Epithelial cell of esophagus (primary cell): ENCODE measurements around the gene RBM14.
A peak's percentile ranks its signal among the peaks of the same experiment; 100 is the strongest.

Source experiments
- DNase-seq: peaks from one replicate; pipeline ENCODE4 v3.0.0; 2010; ENCODE audit warnings: low read depth
- H3K4me3 ChIP-seq: 2 replicates; pipeline ENCODE4 v1.5.1; 2011; ENCODE audit warnings: mild to moderate bottlenecking, low read length, control low read depth
- CTCF ChIP-seq: IDR thresholded peaks from 2 replicates; pipeline ENCODE4 v1.5.1; 2011; ENCODE audit warnings: low read depth, mild to moderate bottlenecking, low read length, control low read depth, inconsistent platforms; ENCODE audit not compliant: insufficient read depth; ENCODE audit errors: missing control alignments

The RBM14 gene

GRCh38 chr11:66591175-66591574 is 25.3 kb upstream of the RBM14 start:
- H3K4me3 ChIP-seq, result no peak overlapping the region
- TF ChIP-seq CTCF, result no peak
- DNase-seq, result no peak

GRCh38 chr11:66592457-66593302 is 23.8 kb upstream of the RBM14 start, which contains the start of the genes CCDC87 and CCS:
Gene CCDC87, minus strand, starts transcription at chr11:66593063. Its CDS starts 48 bp downstream, at chr11:66593015.
Gene CCS, plus strand, starts transcription at chr11:66593185. Its CDS starts 77 bp downstream, at chr11:66593262.
- TF ChIP-seq CTCF, result peak; percentile 68
- H3K4me3 ChIP-seq, result peak within 1 kb of the TSS; percentile 89
- peak; percentile 95 for DNase-seq

DNA sequence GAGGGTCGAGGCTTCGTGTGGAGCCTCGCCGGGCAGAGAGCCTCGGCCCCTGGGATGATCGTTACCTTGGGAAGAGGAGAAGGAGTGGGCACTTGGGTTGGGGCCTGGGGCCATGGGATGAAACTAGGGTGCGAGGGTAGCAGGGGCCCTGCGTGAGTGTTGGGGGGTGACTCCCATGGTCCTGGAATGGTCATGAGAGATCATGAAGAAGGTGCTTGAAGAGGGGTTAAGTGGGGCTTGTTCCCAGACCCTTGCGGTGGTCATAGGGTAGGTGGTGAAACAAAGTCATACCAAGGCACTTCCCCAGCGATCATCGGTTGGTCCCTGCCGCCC is 23.2 kb upstream of the RBM14 start:
- DNase-seq, result no peak
- no peak for TF ChIP-seq CTCF
- peak overlapping the region; percentile 89 for H3K4me3 ChIP-seq

DNA sequence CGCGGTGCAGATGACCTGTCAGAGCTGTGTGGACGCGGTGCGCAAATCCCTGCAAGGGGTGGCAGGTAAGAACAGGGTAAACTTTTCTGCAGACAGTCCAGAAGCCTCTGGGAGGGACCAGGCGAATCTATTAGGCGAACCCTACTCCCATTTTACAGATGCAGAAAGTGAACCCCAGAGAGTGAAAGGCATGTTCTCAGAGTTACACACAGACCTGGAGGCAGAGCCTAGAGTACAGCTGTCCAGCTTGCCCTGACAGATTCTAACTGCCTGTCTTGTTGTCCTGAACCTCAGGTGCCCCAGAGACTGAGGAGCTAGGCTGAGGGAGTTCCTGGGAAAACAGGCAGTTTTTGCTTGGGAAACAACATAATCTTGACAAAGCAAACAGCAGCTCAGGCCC is 22.8 kb upstream of the RBM14 start:
- H3K4me3 ChIP-seq, result peak overlapping the region; percentile 89
- no peak for DNase-seq
- no peak for TF ChIP-seq CTCF

- no peak for TF ChIP-seq CTCF
- DNase-seq, result no peak
Measured at GRCh38 chr11:66595245-66595904, 21.1 kb upstream of the RBM14 start.

DNA sequence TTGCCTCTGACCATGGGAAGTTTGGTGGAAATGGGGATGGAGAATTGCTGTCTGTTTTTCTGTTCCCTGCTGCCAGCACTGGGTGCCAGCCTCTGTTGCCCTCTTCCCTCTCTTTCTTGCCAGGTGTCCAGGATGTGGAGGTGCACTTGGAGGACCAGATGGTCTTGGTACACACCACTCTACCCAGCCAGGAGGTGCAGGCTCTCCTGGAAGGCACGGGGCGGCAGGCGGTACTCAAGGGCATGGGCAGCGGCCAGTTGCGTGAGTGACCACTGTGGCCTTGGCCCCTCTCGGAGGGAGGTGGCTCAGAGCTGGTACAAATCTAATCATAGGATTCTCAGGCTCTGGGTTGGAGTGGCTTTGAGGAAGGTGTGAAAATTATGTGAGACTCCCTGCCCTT is 17.4 kb upstream of the RBM14 start:
- TF ChIP-seq CTCF, result no peak
- DNase-seq, result no peak
- H3K4me3 ChIP-seq, result no peak overlapping the region

More at GRCh38 chr11:66595245-66595904, 21.1 kb upstream of the RBM14 start:
- H3K4me3 ChIP-seq, result no peak overlapping the region
